Type B pancreatic cell (in vitro differentiated cells): ENCODE measurements around the gene MSI2. TPM values are rescaled to one million over a fixed set of nuclear protein-coding genes. Genes with fewer than 3 reads are reported as not detected.
A peak's percentile ranks its signal among the peaks of the same experiment; 100 is the strongest.

Source experiments
- DNase-seq: peaks from one replicate; pipeline ENCODE4 v3.0.0; 2021; ENCODE audit warnings: mixed read lengths; ENCODE audit not compliant: unreplicated experiment; ENCODE audit errors: extremely low spot score
- H3K27ac Mint-ChIP-seq: 2 replicates; pipeline ENCODE4 v1.8.0; 2021; ENCODE audit warnings: mild to moderate bottlenecking, mixed read lengths
- H3K27me3 Mint-ChIP-seq: 2 replicates; pipeline ENCODE4 v1.8.0; 2021; ENCODE audit warnings: mixed read lengths
- H3K36me3 Mint-ChIP-seq: 2 replicates; pipeline ENCODE4 v1.8.0; 2021; ENCODE audit warnings: mixed read lengths
- H3K4me1 Mint-ChIP-seq: one replicate; pipeline ENCODE4 v1.8.0; 2021; ENCODE audit warnings: mixed read lengths; ENCODE audit not compliant: unreplicated experiment
- H3K4me3 Mint-ChIP-seq: 2 replicates; pipeline ENCODE4 v1.8.0; 2021; ENCODE audit warnings: mild to moderate bottlenecking, mixed read lengths
- H3K9me3 Mint-ChIP-seq: 2 replicates; pipeline ENCODE4 v1.8.0; 2021; ENCODE audit warnings: mixed read lengths
- total RNA-seq: library from RNA; stranded (reverse); gene quantifications from 2 replicates; pipeline ENCODE4 v1.2.1, GENCODE V29; 2021; ENCODE audit warnings: low replicate concordance
- TF ChIP-seq, protein P1 (sequence below): fragments of 200-600 bp; sonication (generic); conservative IDR thresholded peaks from 2 replicates; pipeline ENCODE4 v1.5.0; 2021; ENCODE audit warnings: antibody characterized with exemption, mild to moderate bottlenecking

Gene MSI2
- total RNA-seq, 1 donor from 2014 or later, result 158 TPM

- Mint-ChIP-seq H3K27me3 (no peaks in the 10 kb centered on the region), H3K4me1 (peaks cover 37% of the 10 kb centered on the region), H3K36me3 (peaks cover 16% of the 10 kb centered on the region), H3K9me3 (no peaks in the 10 kb centered on the region), H3K27ac (no peak overlapping the region), H3K4me3 (no peak overlapping the region)
- TF ChIP-seq, protein P1, sequence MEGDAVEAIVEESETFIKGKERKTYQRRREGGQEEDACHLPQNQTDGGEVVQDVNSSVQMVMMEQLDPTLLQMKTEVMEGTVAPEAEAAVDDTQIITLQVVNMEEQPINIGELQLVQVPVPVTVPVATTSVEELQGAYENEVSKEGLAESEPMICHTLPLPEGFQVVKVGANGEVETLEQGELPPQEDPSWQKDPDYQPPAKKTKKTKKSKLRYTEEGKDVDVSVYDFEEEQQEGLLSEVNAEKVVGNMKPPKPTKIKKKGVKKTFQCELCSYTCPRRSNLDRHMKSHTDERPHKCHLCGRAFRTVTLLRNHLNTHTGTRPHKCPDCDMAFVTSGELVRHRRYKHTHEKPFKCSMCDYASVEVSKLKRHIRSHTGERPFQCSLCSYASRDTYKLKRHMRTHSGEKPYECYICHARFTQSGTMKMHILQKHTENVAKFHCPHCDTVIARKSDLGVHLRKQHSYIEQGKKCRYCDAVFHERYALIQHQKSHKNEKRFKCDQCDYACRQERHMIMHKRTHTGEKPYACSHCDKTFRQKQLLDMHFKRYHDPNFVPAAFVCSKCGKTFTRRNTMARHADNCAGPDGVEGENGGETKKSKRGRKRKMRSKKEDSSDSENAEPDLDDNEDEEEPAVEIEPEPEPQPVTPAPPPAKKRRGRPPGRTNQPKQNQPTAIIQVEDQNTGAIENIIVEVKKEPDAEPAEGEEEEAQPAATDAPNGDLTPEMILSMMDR, result no peak
- DNase-seq, result no peak
Measured at GRCh38 chr17:57363580-57363979, 107.3 kb downstream of the MSI2 start.

DNA sequence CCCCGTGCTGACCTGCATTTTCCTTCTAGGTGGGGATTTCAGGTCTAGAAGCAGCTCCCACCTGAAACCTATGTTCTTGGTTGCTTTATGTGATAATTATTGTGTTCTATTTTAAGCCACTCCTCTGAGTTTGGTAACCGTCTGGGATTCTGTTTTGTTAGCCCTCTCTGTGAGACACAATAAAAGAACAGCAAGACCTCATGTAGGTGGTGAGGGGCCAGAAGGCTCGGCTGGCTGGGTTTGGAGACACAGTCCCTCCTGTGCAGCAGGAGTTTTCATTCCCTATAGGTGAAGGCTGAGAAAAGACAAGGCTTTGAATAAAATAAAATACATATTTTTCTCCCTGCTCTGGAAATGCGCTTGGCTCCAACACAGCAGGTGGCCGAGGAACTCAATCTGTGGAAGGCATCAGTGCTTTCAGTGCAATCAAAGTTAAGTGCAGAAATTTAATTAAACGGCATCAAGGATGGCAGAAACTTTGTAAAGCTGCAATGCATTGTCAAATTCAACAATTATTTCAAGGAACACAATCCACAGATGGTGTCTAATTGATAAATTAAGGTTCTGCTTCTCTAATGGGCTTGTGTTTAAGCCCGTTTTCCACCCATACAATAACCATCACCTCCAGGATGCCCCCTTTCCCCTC is 107.8 kb downstream of the MSI2 start:
- Mint-ChIP-seq H3K36me3 (peaks cover 16% of the 10 kb centered on the region), H3K9me3 (no peaks in the 10 kb centered on the region), H3K27me3 (no peaks in the 10 kb centered on the region), H3K4me1 (peaks cover 42% of the 10 kb centered on the region), H3K4me3 (no peak overlapping the region), H3K27ac (no peak overlapping the region)
- TF ChIP-seq, protein P1, result no peak
- DNase-seq, result no peak

DNA sequence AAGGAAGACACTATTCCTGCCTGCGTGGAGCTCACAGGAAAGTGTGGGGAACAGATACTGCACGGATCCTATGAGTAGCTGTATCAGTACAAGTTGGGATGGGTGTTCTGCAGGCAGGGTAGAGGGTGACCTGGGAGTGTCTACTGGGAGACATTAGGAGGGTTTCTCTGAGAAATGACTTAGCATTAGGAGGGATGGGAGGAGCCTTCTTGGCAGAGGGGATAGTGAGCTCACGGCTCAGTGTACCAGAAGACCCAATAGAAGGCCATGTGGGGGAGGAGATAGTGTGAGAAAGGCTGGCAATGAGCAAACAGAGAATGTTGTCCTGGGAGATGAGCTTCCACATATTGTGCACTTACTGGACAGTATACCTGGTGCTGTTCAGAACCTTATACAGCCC is 109.1 kb downstream of the MSI2 start:
- Mint-ChIP-seq H3K4me3 (no peak overlapping the region), H3K9me3 (no peaks in the 10 kb centered on the region), H3K27me3 (no peaks in the 10 kb centered on the region), H3K36me3 (peaks cover 16% of the 10 kb centered on the region), H3K4me1 (peaks cover 53% of the 10 kb centered on the region), H3K27ac (peak overlapping the region; percentile 44)
- TF ChIP-seq, protein P1, result no peak
- no peak for DNase-seq

GRCh38 chr17:57366177-57366557 is 109.8 kb downstream of the MSI2 start:
- no peaks in the 10 kb centered on the region for H3K9me3 Mint-ChIP-seq
- peaks cover 59% of the 10 kb centered on the region for H3K4me1 Mint-ChIP-seq
- H3K36me3 Mint-ChIP-seq, result peaks cover 16% of the 10 kb centered on the region
- TF ChIP-seq, protein P1, result no peak
- H3K4me3 Mint-ChIP-seq, result no peak overlapping the region
- DNase-seq, result no peak
- peak overlapping the region; percentile 10 for H3K27ac Mint-ChIP-seq
- H3K27me3 Mint-ChIP-seq, result no peaks in the 10 kb centered on the region

DNA sequence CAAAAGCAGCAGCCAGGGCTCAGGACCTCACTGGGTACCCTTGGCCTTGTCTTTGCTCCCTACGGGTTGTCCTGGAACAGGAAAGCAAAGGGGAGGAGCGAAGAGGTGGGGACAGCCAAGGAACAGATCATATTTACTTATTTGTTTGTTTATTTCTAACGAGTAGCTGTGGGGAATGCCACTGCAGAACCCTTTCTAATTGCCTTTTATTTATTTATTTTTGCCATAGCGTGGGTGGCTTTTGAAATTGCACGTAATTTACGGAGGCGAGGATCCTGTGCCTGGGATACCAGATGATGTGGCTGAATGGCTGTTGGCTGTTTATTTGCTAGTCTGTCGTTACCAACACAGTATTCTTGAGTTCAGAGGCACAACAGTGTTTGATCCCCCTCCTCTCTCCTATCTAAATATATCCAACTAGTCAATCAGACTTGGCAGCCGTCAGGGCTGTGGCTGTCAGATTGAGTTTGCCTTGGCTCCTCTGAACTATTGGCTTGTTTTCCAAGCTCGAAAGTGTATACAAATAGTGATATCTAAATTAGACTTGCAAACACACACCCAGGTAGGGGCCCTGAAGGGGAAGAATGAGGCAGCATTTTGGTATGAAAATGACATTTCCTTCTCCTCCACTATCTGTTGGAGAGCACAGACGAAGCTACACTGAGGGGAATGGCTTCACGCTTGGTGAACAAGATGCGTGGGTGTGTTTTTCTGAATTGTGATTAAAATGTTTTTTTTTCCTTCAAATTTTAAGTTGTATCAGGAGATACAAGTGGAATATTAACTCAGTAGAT is 110.4 kb downstream of the MSI2 start:
- no peaks in the 10 kb centered on the region for H3K9me3 Mint-ChIP-seq
- DNase-seq, result no peak
- peak overlapping the region; percentile 9 for H3K4me3 Mint-ChIP-seq
- H3K4me1 Mint-ChIP-seq, result peaks cover 62% of the 10 kb centered on the region
- TF ChIP-seq, protein P1, result no peak
- H3K27ac Mint-ChIP-seq, result peak overlapping the region; percentile 81
- H3K27me3 Mint-ChIP-seq, result no peaks in the 10 kb centered on the region
- peaks cover 16% of the 10 kb centered on the region for H3K36me3 Mint-ChIP-seq
